HG02943 (cell line): ENCODE data around the gene FGA.
"Not testable (repeated sequence)": the region's sequence is repeated elsewhere in the genome, so short reads cannot be mapped to it uniquely, and the experiment has no call there.

Experiments
- ATAC-seq: cut with Tn5 transposase; IDR thresholded peaks from one replicate; pipeline ENCODE4 v1.9.1; 2021; ENCODE audit warnings: mild to moderate bottlenecking, low read depth, moderate library complexity; ENCODE audit not compliant: unreplicated experiment

Gene FGA

DNA sequence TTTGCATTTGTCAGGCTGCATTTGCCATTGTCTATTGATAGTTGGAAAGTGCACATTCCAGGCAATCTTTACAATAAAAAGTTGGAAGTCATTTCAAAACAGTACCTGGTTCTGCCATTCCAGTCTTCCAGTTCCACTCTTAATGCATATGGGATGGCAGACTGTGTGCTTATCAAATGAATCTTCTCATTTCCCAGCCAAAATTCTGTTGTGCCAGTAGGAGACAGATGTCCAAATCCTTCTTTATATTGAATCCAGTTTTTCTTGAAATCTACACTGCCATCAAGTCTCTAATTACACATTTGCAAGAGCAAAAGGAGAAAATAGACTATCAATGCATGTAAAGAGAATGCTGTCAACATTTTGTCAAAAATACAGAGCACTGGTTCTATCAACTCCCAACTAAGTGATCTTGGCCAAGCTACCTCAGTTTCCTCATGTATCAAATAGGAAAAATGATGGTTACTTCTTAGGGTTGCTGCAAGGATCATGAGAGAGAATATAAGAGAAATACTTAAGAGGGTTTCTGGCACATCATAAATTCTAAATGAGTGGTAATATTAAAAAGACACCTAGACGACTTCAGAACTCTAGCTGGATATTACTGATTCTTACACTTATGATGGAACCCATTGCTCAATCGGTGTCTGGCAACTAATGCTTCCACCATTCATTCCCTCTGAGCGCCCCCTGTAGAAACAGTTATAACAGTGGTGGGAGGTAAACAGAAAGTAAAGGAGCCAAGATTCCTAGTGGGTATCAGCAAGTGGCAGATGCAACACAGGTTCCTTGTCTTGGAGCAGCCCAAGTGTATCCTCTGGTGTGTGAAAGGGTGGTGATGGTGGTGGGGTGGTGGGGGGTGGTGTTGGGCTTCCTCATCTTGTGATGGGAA lies 18.1 kb upstream of the FGA start:
- no peak for ATAC-seq

DNA sequence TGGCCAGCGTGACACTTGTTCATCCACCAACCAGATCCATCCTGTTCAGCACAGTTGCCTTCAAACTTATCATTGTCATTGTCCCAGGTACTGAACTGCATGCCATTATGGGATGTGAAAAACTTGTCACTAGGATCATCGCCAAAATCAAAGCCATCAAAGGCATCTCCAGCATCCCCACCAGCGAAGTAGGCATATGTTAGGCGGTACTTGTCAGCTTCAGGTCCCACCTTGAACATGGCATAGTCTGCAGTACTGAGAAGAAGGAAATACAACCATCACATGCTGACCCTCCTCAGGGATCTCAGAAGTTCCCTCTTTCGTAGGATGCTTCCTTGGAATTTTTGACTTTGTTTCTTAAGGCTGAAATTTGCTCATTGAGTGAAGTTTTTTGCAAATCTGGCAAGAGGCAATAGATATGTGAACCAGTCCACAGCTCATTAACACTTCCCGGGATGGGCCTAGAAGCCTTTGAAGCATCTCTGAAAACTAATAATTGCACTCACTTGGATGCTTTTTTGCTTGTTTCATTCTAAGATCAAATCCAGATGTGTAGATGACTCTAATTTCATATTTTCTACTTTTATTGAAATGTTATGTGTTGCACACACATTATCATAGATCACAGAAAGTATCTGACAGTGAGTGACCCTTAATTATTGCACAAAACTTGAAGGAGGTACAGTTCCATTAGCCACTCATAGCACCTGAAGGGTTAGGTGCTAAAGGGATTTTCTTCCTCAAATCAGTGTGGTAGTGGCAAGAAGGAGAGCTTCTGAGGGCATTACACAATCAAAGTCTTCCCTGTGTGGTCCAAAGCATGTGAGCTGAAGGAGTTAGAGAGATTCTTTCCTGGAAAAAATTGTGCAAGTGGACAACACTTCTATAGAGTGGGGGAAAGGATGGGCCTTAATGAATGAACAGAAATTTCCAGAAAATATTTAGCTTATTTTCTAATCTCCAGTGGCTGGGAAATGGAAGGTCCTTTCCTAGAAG lies 16.5 kb upstream of the FGA start:
- ATAC-seq = no peak

DNA sequence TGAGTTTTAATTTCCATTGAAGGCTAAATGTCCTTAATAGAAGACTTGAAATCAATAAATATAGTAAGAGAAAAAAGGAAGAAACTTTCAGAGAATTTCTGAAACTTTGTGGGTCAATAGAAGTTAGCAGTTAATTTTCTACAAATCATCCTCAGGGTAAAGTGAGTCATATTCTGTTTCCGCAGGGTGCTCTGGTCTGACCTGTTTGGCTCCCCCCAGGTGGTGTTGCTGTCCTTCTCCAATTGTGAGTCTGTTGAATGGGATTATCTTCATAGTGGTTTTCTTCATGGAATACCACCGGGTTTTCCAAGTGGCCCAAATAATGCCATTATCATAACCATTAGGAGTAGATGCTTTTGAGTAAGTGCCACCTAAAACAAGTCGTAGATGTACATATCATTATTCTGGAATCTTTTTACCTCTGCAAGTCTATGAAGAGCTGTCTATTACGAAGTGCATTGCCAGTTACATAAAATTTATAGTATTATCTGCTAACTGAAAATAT lies 14.2 kb upstream of the FGA start:
- ATAC-seq = no peak

DNA sequence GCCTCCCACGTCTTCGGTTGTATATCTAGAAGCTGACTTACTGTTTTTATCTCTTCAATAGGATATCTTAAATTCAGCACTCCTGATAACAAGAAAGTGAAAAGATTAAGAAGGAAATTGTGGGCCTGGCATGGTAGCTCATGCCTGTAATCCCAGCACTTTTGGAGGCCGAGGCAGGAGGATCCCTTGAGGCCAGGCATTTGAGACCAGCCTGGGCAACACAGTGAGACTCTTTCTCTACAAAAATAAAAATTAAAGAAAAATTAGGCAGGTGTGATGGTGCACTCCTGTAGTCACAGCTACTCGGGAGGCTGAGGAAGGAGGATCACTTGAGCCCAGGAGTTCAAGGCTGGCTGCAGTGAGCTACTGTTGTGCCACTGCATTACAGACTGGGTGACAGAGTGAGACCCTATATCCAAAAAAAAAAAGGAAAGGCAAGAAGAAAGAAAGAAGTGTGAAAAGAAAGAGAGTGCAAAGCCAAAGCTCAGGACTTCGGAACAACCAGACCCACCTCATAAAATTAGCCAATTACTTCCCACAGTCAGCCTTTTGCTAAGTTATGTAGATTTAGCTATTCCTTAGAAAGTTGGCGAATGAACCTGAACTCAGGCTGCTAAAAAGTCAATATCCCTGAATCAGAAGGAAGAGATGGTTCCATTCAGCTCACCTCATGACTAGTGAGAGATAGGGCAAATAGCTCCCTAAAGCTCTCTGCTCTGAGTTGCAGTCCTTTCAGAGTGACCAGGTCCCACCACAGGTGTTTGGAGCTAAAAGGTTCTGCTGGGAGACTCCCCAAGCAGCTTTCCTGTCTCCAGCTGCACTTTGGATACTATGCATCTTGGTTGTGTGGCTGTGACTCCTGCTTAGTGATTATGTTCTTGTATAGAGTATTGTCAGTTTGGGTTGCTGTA lies 12.7 kb upstream of the FGA start:
- no peak for ATAC-seq

DNA sequence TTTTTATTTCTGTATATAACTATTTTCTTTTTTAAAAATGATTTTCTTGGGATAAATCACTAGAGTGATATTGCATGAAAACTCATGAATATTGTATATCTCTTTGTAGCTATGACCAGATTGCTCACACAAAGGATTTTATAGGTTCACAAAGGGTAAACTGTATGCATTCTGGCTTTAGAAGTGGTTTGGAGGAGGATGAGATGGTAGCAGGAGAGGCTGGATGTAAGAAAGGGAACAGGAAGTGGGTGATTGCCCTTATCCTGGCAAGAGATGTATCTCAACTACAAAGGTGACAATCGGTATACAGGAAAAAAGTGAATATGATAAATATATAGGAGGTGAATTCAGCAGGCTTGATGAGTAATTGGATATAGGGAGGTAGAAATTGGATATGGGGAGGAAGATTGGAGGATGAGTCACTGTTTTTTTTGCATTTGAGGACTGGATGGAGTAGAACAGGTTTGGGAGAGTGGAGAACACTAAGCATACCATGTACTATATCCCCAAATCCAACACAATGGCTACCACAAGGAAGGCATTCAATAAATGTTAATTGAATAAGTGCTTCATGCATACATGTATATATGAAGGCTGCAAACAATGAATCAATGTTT lies 12.0 kb upstream of the FGA start:
- no peak for ATAC-seq

DNA sequence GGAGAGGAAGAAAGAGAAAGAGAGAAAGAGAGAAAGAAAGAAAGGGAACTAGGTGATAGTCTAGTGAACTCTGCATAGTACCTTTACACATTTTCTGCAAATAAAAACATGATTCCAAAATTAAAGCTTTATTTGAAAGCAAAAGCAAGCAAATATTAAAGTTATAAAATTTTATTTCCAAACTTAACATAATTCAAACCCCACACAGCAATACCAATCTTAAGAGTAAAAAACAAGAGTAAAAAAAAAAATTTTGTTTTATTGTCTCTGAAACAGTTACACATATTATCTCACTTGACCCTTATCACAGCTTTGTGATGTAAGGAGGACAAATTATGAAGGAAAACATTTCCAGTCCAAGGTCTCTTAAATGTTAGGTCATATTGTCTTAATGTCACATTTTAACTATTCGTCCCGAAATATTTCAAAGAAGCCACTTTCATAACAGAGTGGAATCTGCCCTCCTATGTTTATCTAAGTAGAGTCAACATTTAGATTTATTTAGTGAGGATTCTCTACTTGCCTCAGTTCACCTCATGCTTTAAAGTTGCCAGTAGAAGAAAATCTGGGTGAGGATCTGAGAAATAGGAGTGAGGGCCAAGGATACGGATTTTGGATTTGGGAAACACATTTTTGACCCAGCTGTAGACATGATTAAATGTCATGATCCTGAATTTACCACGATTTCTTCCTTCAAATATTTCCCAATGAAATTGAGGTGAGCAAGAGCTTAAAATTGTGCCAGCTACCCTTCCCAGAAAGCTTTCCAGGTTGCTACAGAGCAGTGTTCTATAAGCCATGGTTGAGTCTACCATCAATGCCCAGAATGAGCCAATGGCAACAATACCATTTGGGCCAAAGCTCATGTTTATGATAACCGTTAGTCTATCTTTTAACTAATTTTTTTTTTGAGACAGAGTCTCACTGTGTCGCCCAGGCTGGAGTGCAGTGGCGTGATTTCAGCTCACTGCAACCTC lies 7.5 kb upstream of the FGA start:
- no peak for ATAC-seq

DNA sequence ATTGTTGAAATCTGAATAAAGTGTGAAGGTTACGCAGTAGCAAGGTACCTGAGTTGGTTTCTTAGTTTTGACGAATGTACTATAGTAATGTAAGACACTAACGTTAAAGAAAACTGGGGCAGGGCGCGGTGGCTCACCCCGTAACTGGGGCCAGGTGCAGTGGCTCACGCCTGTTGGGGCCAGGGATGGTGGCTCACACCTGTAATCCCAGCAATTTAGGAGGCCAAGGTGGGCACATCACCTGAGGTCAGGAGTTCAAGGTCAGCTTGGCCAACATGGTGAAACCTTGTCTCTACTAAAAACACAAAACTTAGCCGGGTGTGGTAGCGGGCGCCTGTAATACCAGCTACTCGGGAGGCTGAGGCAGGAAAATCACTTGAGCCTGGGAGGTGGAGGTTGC lies 6.7 kb upstream of the FGA start:
- ATAC-seq = not testable (repeated sequence)

DNA sequence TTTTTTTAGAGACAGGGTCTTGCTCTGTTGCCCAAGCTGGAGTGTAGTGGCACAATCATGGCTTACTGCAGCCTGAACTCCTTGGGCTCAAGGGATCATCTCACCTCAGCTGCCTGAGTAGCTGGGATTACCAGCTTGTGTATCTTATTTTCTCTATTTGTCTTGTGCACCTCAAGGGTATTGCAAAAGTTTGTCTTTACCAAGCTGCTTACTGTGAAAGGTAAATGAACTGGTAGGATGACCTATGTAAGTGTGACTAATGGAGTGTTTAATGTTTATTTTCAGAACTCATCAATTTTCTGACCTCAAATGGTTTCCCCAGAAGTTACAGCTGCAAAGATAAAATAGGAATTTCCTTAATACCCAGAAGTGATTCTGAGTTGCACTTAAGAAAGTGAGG lies 5.3 kb upstream of the FGA start:
- ATAC-seq = no peak

DNA sequence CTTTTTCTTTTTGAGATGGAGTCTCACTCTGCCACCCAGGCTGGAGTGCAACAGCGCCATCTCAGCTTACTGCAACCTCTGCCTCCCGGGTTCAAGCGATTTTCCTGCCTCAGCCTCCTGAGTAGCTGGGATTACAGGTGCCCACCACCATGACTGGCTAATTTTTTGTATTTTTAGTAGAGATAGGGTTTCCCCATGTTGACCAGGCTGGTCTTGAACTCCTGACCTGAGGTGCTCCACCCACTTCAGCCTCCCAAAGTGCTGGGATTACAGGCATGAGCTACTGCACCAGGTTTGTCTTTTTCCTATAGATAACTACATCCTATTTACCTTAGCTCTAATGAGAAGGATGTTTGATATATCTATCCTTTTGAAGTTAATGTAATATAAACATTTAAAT lies 3.8 kb upstream of the FGA start:
- not testable (repeated sequence) for ATAC-seq

DNA sequence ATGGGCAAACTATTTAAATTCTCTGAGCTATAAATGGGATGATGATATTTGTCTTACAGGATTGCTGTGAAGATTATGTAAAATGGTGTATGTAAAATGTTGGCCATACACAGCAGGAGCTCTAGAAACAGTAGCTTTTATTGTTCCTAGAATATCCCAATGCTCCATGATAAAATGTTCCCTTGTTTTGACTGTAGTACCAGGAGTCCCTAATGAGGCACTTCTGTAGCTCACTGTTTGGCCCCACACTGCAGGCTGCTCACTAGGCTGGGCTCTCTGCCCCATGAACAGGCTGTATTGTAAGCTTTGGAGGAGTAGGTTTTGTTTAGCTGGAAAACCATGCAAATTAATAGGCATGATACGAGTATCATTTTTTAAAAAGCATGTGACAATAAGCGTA lies 3.3 kb upstream of the FGA start:
- no peak for ATAC-seq

DNA sequence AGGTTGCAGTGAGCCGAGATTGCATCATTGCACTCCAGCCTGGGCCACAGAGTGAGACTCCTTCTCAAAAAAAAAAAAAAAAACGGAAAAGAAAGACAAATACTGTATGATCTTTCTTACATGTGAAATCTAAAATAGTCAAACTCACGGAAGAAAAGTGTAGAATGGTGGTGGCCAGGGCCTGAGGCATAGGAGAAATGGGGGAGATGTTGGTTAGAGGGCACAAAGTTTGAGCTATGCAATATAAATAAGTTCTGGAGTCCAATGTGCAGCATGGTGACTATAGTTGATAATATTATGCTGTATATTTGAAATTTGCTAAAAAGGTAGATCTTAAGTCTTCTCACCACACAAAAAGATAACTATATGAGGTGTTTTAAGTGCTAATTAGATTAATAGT lies 1.3 kb upstream of the FGA start:
- ATAC-seq = no peak

DNA sequence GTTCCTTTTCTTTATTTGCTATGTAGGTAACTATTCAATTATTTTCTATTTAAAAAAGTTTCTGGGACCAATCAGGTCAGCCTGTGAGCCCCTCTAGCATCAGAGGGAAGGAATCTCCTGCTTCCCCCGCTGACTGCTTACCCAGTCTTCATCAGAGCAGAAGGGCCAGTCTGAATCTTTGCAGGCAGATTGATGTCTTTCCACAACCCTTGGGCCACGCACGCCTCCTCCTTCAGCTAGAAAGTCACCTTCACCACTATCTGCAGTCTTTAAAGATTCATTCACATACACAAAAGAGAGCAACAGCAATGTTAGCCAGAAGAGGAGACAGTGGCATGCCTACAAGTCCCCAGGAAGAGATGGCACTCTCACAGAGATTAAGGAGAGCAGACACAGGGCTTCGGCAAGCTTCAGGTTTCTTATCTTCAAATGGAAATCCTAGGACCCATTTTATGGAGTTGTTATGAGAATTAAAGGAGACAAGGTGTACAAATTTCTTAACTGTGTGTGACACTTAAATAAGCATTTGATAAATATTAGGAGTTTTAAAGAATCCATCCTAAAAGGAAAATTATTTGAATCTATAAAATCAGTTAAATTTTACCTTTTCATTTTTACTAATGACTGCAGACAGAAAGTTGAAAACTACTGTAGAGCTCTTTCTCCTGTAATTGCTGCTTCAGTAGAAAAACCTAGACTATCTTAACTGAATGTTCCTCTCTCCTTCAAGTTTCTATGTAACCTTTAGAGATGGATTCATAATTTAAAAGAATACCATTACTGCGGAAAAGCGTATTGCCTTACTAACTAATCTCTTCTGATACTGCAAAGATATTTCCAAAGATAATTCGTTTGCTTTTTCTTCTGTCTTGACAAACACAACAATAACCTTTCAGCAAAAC lies 995 bp downstream of the FGA start:
- ATAC-seq = no peak

DNA sequence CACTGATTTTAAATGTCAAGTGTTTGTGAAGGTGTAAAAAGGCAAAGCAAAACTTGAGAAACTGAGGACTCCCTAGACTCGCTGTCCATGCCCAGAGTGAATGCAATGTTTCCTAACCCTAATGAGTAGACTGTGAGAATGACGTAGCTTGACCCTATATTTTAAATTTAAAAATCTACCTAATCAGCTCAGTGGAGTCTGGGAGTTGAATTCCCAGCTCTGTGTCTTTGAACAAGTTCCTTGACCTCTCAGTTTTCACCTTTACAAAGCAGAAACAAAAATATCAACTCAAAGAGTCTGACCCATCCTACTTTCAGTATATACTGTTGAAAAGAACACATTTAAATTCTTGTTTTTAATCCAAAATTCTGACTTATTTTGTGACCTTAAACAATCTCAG lies 2.3 kb downstream of the FGA start:
- ATAC-seq = no peak

DNA sequence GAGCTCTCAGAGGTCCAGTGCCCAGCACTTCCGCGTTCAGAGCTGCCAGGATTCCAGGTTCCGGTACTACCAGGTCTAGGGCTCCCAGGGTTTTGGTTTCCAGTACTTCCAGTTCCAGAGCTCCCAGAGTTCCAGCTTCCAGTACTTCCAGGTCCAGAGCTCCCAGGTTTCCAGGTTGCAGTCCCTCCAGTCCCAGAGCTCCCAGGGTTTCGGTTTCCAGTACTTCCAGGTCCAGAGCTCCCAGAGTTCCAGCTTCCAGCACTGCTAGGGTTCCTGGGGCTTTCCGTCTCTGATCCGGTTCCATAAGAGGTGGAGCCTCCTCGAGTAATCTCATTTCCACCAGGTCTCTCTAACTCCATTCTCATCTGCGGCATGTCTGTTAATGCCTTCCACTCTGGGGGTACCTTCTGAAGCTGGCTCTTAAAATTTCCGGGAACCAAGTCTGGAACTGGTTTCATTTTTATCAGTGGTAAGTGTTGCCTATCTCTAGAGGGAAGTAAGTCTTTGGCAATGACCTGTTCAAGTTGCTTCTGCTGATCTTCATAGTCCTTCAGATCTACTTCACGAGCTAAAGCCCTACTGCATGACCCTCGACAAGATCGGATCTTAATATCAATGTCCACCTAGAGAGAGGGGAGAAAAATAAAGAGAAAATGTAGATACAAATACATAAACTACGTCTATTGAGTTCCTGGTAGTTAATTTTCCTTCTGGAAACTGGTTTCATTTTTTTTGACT lies 4.1 kb downstream of the FGA start:
- no peak for ATAC-seq

DNA sequence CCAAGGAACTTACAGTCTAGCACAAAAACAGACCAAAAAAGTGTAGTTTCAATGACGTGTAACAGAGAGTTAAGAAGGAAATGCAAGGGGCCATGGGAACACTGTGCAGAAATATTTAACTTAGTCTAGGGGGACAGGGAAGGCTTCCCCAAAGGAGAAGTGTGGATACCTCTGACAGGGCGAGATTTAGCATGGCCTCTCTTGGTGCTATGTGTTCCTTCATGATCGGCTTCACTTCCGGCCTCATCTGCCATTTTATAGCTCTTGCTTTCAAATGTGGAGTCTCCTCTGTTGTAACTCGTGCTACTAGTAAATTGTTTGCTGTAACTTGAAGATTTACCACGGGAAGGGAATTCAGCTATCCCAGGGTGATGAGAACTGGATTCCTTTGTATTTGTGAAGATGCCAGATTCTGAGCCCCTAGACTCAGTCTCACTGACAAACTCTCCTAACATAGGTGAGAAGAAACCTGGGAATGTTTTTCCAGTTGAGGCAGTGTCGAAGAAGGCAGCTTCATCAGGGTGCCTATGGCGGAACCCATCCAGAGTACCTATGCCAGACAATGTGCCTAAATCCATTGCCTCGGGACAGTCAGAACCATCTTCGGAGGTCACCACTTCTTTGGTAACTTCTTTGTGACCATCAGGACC lies 5.0 kb downstream of the FGA start:
- no peak for ATAC-seq

DNA sequence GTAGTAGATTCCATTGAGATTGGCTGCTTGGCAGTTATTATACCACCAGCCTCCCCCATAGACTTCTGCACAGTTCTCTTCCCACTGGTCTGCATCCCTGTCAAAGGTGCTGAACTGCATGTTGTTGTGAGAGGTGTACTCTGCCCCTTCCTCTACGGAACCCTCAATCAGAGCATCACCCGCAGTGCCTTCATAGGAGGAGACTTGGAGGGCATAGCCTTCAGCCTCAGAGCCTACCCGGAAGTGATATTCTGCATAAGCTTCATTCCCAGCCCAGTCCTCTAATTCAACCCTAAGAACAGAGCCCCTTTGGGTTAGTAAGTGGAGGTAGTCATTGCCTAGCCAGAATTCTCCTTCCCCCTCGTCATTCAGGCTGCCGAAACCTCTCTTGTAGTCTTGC lies 6.3 kb downstream of the FGA start:
- ATAC-seq = no peak
